T-cell (primary cell): ENCODE data around the gene ZNF423. TPM values are rescaled to one million over a fixed set of nuclear protein-coding genes. Genes with fewer than 3 reads are reported as not detected.

Source experiments
- ATAC-seq, 4 experiments: fragments of 200-7000 bp in 3 of 4; fragments of 150-1000 bp in 1 of 4; cut with Tn5 transposase; replicated peaks in 1 of 4; 1 replicate in 3 of 4; 2 replicates in 1 of 4; pipeline ENCODE4 v1.10.0; 2021; ENCODE audit warnings: moderate library complexity in 3 of 4, mild to moderate bottlenecking in 2 of 4, moderate number of reproducible peaks in 1 of 4
- CTCF ChIA-PET, 2 donors: fragments of 300-600 bp; sonication (Branson Sonifier 250); formaldehyde crosslinking; loops; one replicate each; lab custom pipeline; 2022; ENCODE audit warnings: antibody characterized with exemption in 2 of 2; lab: Charles Lee
- POLR2A ChIA-PET, 2 donors: fragments of 300-600 bp; sonication (Branson Sonifier 250); formaldehyde crosslinking; loops; one replicate each; lab custom pipeline; 2022; ENCODE audit warnings: antibody characterized with exemption in 2 of 2; lab: Charles Lee
- DNase-seq, 35 experiments: peaks; one replicate each; pipeline versions ENCODE4 v3.0.0 to v3.0.0-alpha.2; 2013 to 2023
- H3K27ac ChIP-seq: one replicate; pipeline ENCODE4 v1.5.1; 2013; ENCODE audit warnings: low read length
- H3K27me3 ChIP-seq, 2 experiments: replicated peaks in 1 of 2; 1 replicate in 1 of 2; 2 replicates in 1 of 2; pipeline versions ENCODE4 v1.6.1 to v1.7.0; 2013; ENCODE audit warnings: low read length in 1 of 2, mixed read lengths in 1 of 2; ENCODE audit not compliant: control insufficient read depth in 2 of 2, insufficient read depth in 2 of 2; ENCODE audit errors: extremely low read depth in 1 of 2
- H3K36me3 ChIP-seq, 2 donors: 1 replicate in 1 of 2; 2 replicates in 1 of 2; pipeline versions ENCODE4 v1.6.1 to v1.7.0; 2013; ENCODE audit warnings: low read length in 1 of 2; ENCODE audit not compliant: control insufficient read depth in 2 of 2, insufficient read depth in 1 of 2; ENCODE audit errors: extremely low read depth in 1 of 2
- H3K4me1 ChIP-seq, 2 experiments: 1 replicate in 1 of 2; 2 replicates in 1 of 2; pipeline versions ENCODE4 v1.6.1 to v1.7.0; 2013; ENCODE audit warnings: low read length in 2 of 2, mixed read lengths in 1 of 2; ENCODE audit not compliant: insufficient read depth in 2 of 2, control insufficient read depth in 1 of 2; ENCODE audit errors: extremely low read depth in 1 of 2
- H3K4me3 ChIP-seq, 2 donors: 1 replicate in 1 of 2; 2 replicates in 1 of 2; pipeline versions ENCODE4 v1.5.1 to v1.7.0; 2013; ENCODE audit warnings: mild to moderate bottlenecking in 2 of 2, low read length in 1 of 2, moderate library complexity in 1 of 2; ENCODE audit not compliant: control insufficient read depth in 1 of 2; ENCODE audit errors: extremely low read depth in 1 of 2
- H3K9me3 ChIP-seq: 2 replicates; pipeline ENCODE4 v1.7.0; 2013
- H3K27ac Mint-ChIP-seq, 2 donors: one replicate each; pipeline ENCODE4 v1.8.0; 2020 to 2021; ENCODE audit warnings: mild to moderate bottlenecking in 2 of 2, mixed read lengths in 2 of 2
- H3K27me3 Mint-ChIP-seq, 2 donors: one replicate each; pipeline ENCODE4 v1.8.0; 2021 to 2022; ENCODE audit warnings: mixed read lengths in 2 of 2
- H3K36me3 Mint-ChIP-seq: one replicate; pipeline ENCODE4 v1.8.0; 2021; ENCODE audit warnings: mixed read lengths
- H3K4me1 Mint-ChIP-seq, 3 donors: one replicate each; pipeline ENCODE4 v1.8.0; 2020 to 2022; ENCODE audit warnings: mixed read lengths in 3 of 3, mild to moderate bottlenecking in 1 of 3
- H3K4me3 Mint-ChIP-seq, 3 donors: one replicate each; pipeline ENCODE4 v1.8.0; 2020 to 2022; ENCODE audit warnings: mild to moderate bottlenecking in 3 of 3, mixed read lengths in 3 of 3, moderate library complexity in 3 of 3
- H3K9me3 Mint-ChIP-seq, 3 donors: one replicate each; pipeline ENCODE4 v1.8.0; 2020 to 2022; ENCODE audit warnings: mixed read lengths in 3 of 3
- WGBS: methylation state at CpG from one replicate; pipeline ENCODE4 v1.1.5; 2013; ENCODE audit warnings: missing lambda C conversion rate; ENCODE audit not compliant: insufficient coverage; 5-methylcytosine and 5-hydroxymethylcytosine counted together
- total RNA-seq, 35 experiments: library from RNA in 6 of 35; stranded (reverse) in 6 of 35; fragments of 120-200 nt in 1 of 35; gene quantifications; one replicate each; pipeline versions ENCODE4 v1.2.1 to v1.2.4 and lab custom pipeline; 2013 to 2026

The ZNF423 gene
- total RNA-seq, 5 donors from 2014 or later (not counting 1 experiment from before 2014, with no cell fraction given): 0.07 to 0.12 TPM; not detected in 3

GRCh38 chr16:49544828-49545227, 311.1 kb downstream of the ZNF423 start:
- no peaks in the 10 kb centered on the region for H3K4me1 Mint-ChIP-seq
- no peak overlapping the region for H3K4me3 ChIP-seq
- H3K27ac ChIP-seq: no peak overlapping the region
- no peak for DNase-seq
- CTCF ChIA-PET: interaction anchor here in 1 of 2 donors (0.7 kb wide), 1 partner anchor 49 kb away, joined by 3 read pairs; no protein-coding TSS in a partner anchor
- peaks cover 0 to 6% of the 10 kb centered on the region in 2 donors for H3K27me3 Mint-ChIP-seq
- peaks cover 0 to 10% of the 10 kb centered on the region in 2 experiments for H3K27me3 ChIP-seq
- no peak overlapping the region for H3K27ac Mint-ChIP-seq
- no peaks in the 10 kb centered on the region for H3K36me3 Mint-ChIP-seq
- no peaks in the 10 kb centered on the region for H3K9me3 ChIP-seq
- 93% methylated on average over 3 of the region's 10 CpGs for WGBS
- H3K9me3 Mint-ChIP-seq: peaks cover 0 to 4% (median 0%) of the 10 kb centered on the region in 3 donors
- POLR2A ChIA-PET: no interaction called here
- no peaks in the 10 kb centered on the region for H3K36me3 ChIP-seq
- H3K4me1 ChIP-seq: no peaks in the 10 kb centered on the region
- no peak for ATAC-seq
- no peak overlapping the region for H3K4me3 Mint-ChIP-seq

- POLR2A ChIA-PET: no interaction called here
- CTCF ChIA-PET: no interaction called here
- DNase-seq: no peak
Measured at GRCh38 chr16:49543631-49543946, 312.3 kb downstream of the ZNF423 start.

GRCh38 chr16:49542946-49543630, 312.8 kb downstream of the ZNF423 start:
- Histone ChIP-seq H3K4me3 (no peak overlapping the region), H3K9me3 (no peaks in the 10 kb centered on the region), H3K4me1 (no peaks in the 10 kb centered on the region), H3K27ac (no peak overlapping the region), H3K36me3 (no peaks in the 10 kb centered on the region), H3K27me3 (peaks cover 0 to 10% of the 10 kb centered on the region in 2 experiments)
- Mint-ChIP-seq H3K27me3 (no peaks in the 10 kb centered on the region), H3K27ac (no peak overlapping the region), H3K4me3 (no peak overlapping the region), H3K36me3 (no peaks in the 10 kb centered on the region), H3K9me3 (peaks cover 0 to 4% (median 0%) of the 10 kb centered on the region in 3 donors), H3K4me1 (no peaks in the 10 kb centered on the region)
- ATAC-seq: no peak
- WGBS: 77% methylated on average over 8 of the region's 13 CpGs
- POLR2A ChIA-PET: no interaction called here
- CTCF ChIA-PET: interaction anchor here in 1 of 2 donors (0.8 kb wide), 1 partner anchor 50 kb away, joined by 3 read pairs; no protein-coding TSS in a partner anchor
- no peak for DNase-seq

More at GRCh38 chr16:49543631-49543946, 312.3 kb downstream of the ZNF423 start:
- no peak for ATAC-seq
- H3K27ac ChIP-seq: no peak overlapping the region
- H3K36me3 ChIP-seq: no peaks in the 10 kb centered on the region
- 94% methylated on average over 12 of the region's 15 CpGs for WGBS
- no peak overlapping the region for H3K4me3 ChIP-seq
- no peaks in the 10 kb centered on the region for H3K4me1 ChIP-seq
- Mint-ChIP-seq H3K4me3 (no peak overlapping the region), H3K27me3 (no peaks in the 10 kb centered on the region), H3K27ac (no peak overlapping the region), H3K4me1 (no peaks in the 10 kb centered on the region), H3K36me3 (no peaks in the 10 kb centered on the region), H3K9me3 (peaks cover 0 to 4% (median 0%) of the 10 kb centered on the region in 3 donors)
- H3K9me3 ChIP-seq: no peaks in the 10 kb centered on the region
- peaks cover 0 to 9% of the 10 kb centered on the region in 2 experiments for H3K27me3 ChIP-seq

DNA sequence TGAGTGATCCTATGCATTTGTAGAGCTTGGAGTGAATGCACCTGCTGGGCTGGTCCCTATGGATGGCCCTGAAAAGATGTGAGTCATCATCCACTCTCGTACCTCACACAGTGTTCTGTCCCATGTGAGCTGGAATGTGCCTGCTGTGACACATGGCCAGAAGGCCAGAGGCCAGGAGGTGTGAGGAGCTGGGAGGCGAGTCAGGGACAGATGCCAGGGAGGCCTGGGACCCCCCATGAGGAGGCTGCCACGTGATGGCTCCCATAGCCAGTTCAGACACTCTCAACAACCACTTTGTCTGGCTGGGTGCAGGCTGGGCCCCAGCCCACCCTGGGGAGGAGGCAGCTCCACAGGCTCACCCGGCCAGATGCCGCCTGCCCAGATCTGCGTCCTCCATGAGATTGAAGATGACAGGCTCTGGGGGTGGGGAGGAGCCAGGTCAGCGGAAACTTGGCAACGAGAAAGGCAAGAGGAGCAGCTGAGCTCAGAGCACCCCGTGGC, 313.5 kb downstream of the ZNF423 start:
- no peaks in the 10 kb centered on the region for H3K36me3 ChIP-seq
- no peaks in the 10 kb centered on the region for H3K9me3 ChIP-seq
- Mint-ChIP-seq H3K4me3 (no peak overlapping the region), H3K27me3 (no peaks in the 10 kb centered on the region), H3K27ac (no peak overlapping the region), H3K4me1 (no peaks in the 10 kb centered on the region), H3K9me3 (peaks cover 0 to 4% (median 0%) of the 10 kb centered on the region in 3 donors), H3K36me3 (no peaks in the 10 kb centered on the region)
- CTCF ChIA-PET: interaction anchor here in 1 of 2 donors (0.8 kb wide), 1 partner anchor 50 kb away, joined by 3 read pairs; no protein-coding TSS in a partner anchor
- no peak overlapping the region for H3K27ac ChIP-seq
- no peaks in the 10 kb centered on the region for H3K4me1 ChIP-seq
- H3K27me3 ChIP-seq: peaks cover 0 to 10% of the 10 kb centered on the region in 2 experiments
- no peak overlapping the region for H3K4me3 ChIP-seq
- 62% methylated on average over 3 of the region's 9 CpGs for WGBS
- DNase-seq (no peak), ATAC-seq (no peak)
- POLR2A ChIA-PET: no interaction called here

DNA sequence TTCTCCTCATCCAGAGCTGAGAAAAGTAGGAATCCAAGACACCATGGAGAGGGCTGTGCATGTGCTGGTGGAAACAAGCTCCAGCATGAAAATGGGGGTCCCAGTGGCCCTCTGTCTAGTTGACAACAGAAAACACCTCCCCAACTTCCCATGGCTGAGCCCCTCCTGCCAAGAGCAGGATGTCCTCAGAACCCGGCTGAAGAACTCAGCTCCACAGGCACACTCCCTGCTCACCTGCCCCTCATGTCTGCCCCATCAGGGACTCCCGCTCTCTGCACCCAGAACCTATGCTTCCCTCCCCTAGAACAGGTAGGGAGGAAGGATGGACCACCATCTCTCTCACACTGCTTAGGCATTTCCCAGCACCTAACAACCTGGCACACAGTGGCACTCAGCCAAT, 315.1 kb downstream of the ZNF423 start:
- Histone ChIP-seq H3K27me3 (peaks cover 0 to 10% of the 10 kb centered on the region in 2 experiments), H3K27ac (no peak overlapping the region), H3K9me3 (no peaks in the 10 kb centered on the region), H3K4me1 (no peaks in the 10 kb centered on the region), H3K36me3 (no peaks in the 10 kb centered on the region), H3K4me3 (no peak overlapping the region)
- DNase-seq (no peak), ATAC-seq (no peak)
- H3K27ac Mint-ChIP-seq: no peak overlapping the region
- POLR2A ChIA-PET: no interaction called here
- H3K4me3 Mint-ChIP-seq: no peak overlapping the region
- WGBS: 83% methylated on average over 1 of the region's 2 CpGs
- no peaks in the 10 kb centered on the region for H3K27me3 Mint-ChIP-seq
- H3K36me3 Mint-ChIP-seq: no peaks in the 10 kb centered on the region
- CTCF ChIA-PET: no interaction called here
- no peaks in the 10 kb centered on the region for H3K4me1 Mint-ChIP-seq
- peaks cover 0 to 4% (median 0%) of the 10 kb centered on the region in 3 donors for H3K9me3 Mint-ChIP-seq

DNA sequence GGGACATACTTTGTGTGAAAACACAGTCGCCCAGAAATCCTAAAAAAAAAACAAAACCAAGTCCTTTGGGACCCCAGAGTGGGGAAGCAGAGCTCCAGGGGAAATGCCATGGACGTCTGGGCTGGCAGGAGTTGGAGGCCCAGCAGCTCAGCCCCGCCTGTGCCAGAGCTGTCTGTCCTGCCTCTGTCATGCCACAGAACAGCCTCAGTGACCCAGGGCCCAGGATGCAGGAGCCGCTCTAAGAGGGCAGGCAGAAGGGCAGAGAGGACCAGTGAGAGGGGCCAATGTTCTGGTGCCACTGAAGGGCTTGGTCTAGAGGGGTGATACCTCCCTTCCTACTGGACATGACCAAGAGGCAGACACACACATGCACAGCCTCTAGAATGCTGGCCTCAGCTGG, 316.2 kb downstream of the ZNF423 start:
- no peak overlapping the region for H3K27ac Mint-ChIP-seq
- Histone ChIP-seq H3K4me1 (no peaks in the 10 kb centered on the region), H3K27me3 (peaks cover 0 to 10% of the 10 kb centered on the region in 2 experiments), H3K9me3 (no peaks in the 10 kb centered on the region), H3K27ac (no peak overlapping the region), H3K4me3 (no peak overlapping the region), H3K36me3 (no peaks in the 10 kb centered on the region)
- no peaks in the 10 kb centered on the region for H3K4me1 Mint-ChIP-seq
- no peak overlapping the region for H3K4me3 Mint-ChIP-seq
- 70% methylated on average over 3 of the region's 4 CpGs for WGBS
- H3K36me3 Mint-ChIP-seq: no peaks in the 10 kb centered on the region
- H3K9me3 Mint-ChIP-seq: peaks cover 0 to 4% (median 0%) of the 10 kb centered on the region in 3 donors
- no peak for DNase-seq
- ChIA-PET POLR2A (no interaction called here), CTCF (no interaction called here)
- no peak for ATAC-seq
- H3K27me3 Mint-ChIP-seq: no peaks in the 10 kb centered on the region
